Right lobe of liver (tissue), 6 donors: Measurements from ENCODE around the gene KIAA1191. TPM values are rescaled to one million over a fixed set of nuclear protein-coding genes. Genes with fewer than 3 reads are reported as not detected.
"Not testable (repeated sequence)": the region's sequence is repeated elsewhere in the genome, so short reads cannot be mapped to it uniquely, and the experiment has no call there.

Experiments used
- ATAC-seq, 4 donors: fragments of 200-7000 bp; cut with Tn5 transposase; one replicate each; pipeline ENCODE4 v1.9.1; 2020; ENCODE audit warnings: mild to moderate bottlenecking in 4 of 4, moderate library complexity in 4 of 4
- DNase-seq, 3 donors: peaks; one replicate each; pipeline ENCODE4 v3.0.0-alpha.2; 2020
- H3K27ac ChIP-seq, 3 donors: fragments of 200-600 bp; one replicate each; pipeline ENCODE4 v1.8.0; 2022
- H3K27me3 ChIP-seq, 2 donors: fragments of 200-600 bp; one replicate each; pipeline ENCODE4 v1.8.0; 2022
- H3K36me3 ChIP-seq, 4 donors: fragments of 200-600 bp; sonication (generic) in 1 of 4; one replicate each; pipeline versions ENCODE4 v1.5.1 to v1.8.0; 2017 to 2022; ENCODE audit warnings: control low read depth in 1 of 4
- H3K4me1 ChIP-seq, 4 donors: fragments of 200-600 bp; sonication (generic) in 1 of 4; one replicate each; pipeline versions ENCODE4 v1.5.1 to v1.8.0; 2017 to 2022; ENCODE audit warnings: control low read depth in 1 of 4
- H3K4me3 ChIP-seq, 3 donors: fragments of 200-600 bp; one replicate each; pipeline ENCODE4 v1.8.0; 2022
- H3K9me3 ChIP-seq, 4 donors: fragments of 200-600 bp; sonication (generic) in 1 of 4; one replicate each; pipeline versions ENCODE4 v1.5.1 to v1.8.0; 2017 to 2022; ENCODE audit warnings: control low read depth in 1 of 4
- POLR2A ChIP-seq: fragments of 450-650 bp; IDR thresholded peaks from one replicate; pipeline ENCODE4 v1.6.1; 2017; ENCODE audit warnings: antibody characterized with exemption, mild to moderate bottlenecking
- WGBS: methylation state at CpG from one replicate; pipeline ENCODE4 v1.1.6; 2018; ENCODE audit warnings: low coverage, low lambda C conversion rate; ENCODE audit not compliant: insufficient coverage; ENCODE audit errors: missing lambda C conversion rate; 5-methylcytosine and 5-hydroxymethylcytosine counted together
- intact Hi-C, 2 donors: fragments of 100-400 bp; cut with DNase I; formaldehyde crosslinking; loops; one replicate each; pipeline versions ENCODE4 v1.11.2 to v1.14.1; 2022
- microRNA counts: library from miRNA; unstranded; fragments of <30 nt; microRNA quantifications from one replicate; lab custom pipeline; 2016
- microRNA-seq, 2 donors: library from miRNA; unstranded; fragments of <30 nt; microRNA quantifications; one replicate each; pipeline ENCODE4, GENCODE V29; 2019 to 2020
- small RNA-seq, 2 experiments: library from RNA; depleted of rRNA; stranded (forward); fragments of <200 nt; gene quantifications; one replicate each; pipeline ENCODE3, GENCODE V24; 2016
- total RNA-seq, 6 experiments: library from RNA; depleted of rRNA in 2 of 6; stranded (reverse); fragments of >200 nt in 2 of 6; fragmentation: NEBNext Ultra II Directional in 3 of 6; extraction: Animal tissue kit (Norgen Biotek cat#: 25700) in 3 of 6; gene quantifications; one replicate each; pipeline versions ENCODE4 v1.1.0 to v1.2.4, GENCODE V29; 2016 to 2023
- TF ChIP-seq, protein P1 (sequence below), 4 donors: fragments of 200-600 bp in 3 of 4; fragments of 450-650 bp in 1 of 4; IDR thresholded peaks; one replicate each; pipeline versions ENCODE4 v1.5.1 to v1.8.0; 2016 to 2022; ENCODE audit warnings: antibody characterized with exemption in 4 of 4, mild to moderate bottlenecking in 2 of 4
- donor health status: DM: no; HTN: yes; CAD: no.
- donor health status: DM: no; HTN: no; CAD: no.
- donor health status: DM: no; HTN: no; CAD: no.
- donor health status: DM: no; HTN: yes; CAD: no.
- donor health status: DM: no; HTN: yes; CAD: no.

Gene KIAA1191
- total RNA-seq, 6 experiments from 2014 or later: 49.7 to 65.0 (median 57.6) TPM

DNA sequence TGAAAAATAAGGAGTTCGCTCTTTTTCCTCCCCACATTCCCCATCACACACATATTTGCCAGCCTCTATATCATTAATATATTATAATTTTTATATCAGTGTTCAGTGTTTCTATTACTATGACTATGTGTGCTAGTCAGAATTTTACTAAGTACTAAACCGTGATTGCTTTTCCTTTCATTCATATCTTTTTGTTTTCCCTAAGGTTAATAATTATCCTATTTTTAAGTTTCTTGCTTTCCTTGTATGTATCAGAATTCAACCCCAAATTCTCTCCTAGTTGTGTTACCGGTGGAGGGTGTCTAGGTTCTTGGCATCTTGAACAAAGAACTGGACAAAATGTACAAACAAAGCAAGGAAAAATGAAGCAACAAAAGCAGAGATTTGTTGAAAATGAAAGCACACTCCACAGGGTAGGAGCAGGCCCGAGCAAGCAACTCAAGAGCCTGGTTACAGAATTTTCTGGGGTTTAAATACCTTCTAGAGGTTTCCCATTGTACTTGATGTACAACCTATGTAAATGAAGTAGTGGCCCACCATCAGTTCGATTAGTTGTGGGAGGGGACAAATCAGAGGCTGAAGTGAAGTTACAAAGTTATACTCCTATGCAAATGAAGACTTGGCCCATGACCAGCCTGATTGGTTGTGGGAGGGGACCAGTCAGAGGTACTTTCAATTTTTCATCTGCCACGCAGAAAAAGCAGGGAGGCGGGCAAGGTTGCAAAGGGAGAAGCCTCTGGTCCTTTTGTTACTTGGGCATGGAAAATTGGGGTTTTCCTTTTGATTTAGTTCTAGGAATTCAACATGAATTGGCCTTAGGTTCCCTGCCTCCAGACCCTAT, 43.8 kb downstream of the KIAA1191 start:
- Histone ChIP-seq H3K27me3 (no peaks in the 10 kb centered on the region), H3K27ac (peak overlapping the region in 2 of 3 donors; percentile 55 to 68), H3K4me1 (peaks cover 0 to 12% (median 3%) of the 10 kb centered on the region in 4 donors), H3K4me3 (peak overlapping the region in 2 of 3 donors; percentile 6 to 12), H3K9me3 (no peaks in the 10 kb centered on the region), H3K36me3 (peaks cover 0 to 17% (median 6%) of the 10 kb centered on the region in 4 donors)
- 45% methylated on average over 5 of the region's 7 CpGs for WGBS
- no peak for DNase-seq
- ATAC-seq: peak; percentile 67 to 74 (median 68)
- intact Hi-C loops: no loop called here
- TF ChIP-seq POLR2A: no peak
- TF ChIP-seq, protein P1, sequence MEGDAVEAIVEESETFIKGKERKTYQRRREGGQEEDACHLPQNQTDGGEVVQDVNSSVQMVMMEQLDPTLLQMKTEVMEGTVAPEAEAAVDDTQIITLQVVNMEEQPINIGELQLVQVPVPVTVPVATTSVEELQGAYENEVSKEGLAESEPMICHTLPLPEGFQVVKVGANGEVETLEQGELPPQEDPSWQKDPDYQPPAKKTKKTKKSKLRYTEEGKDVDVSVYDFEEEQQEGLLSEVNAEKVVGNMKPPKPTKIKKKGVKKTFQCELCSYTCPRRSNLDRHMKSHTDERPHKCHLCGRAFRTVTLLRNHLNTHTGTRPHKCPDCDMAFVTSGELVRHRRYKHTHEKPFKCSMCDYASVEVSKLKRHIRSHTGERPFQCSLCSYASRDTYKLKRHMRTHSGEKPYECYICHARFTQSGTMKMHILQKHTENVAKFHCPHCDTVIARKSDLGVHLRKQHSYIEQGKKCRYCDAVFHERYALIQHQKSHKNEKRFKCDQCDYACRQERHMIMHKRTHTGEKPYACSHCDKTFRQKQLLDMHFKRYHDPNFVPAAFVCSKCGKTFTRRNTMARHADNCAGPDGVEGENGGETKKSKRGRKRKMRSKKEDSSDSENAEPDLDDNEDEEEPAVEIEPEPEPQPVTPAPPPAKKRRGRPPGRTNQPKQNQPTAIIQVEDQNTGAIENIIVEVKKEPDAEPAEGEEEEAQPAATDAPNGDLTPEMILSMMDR (IDR thresholded peaks at IDR 0.05): no peak

DNA sequence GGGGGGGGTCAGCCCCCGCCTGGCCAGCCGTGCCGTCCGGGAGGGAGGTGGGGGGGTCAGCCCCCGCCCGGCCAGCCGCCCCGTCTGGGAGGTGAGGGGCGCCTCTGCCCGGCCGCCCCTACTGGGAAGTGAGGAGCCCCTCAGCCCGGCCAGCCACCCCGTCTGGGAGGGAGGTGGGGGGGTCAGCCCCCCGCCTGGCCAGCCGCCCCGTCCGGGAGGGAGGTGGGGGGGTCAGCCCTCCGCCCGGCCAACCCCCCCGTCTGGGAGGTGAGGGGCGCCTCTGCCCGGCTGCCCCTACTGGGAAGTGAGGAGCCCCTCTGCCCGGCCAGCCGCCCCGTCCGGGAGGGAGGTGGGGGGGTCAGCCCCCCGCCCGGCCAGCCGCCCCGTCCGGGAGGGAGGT, 56.2 kb downstream of the KIAA1191 start:
- H3K27ac ChIP-seq, H3K9me3 ChIP-seq, DNase-seq, H3K27me3 ChIP-seq, H3K4me3 ChIP-seq, ATAC-seq, H3K4me1 ChIP-seq, intact Hi-C loops: not testable (repeated sequence)
- WGBS: no CpG with 5 or more reads among the region's 31 CpGs
- H3K36me3 ChIP-seq: peaks cover 0 to 11% (median 0%) of the 10 kb centered on the region in 4 donors

MicroRNAs within 50 kb of the gene (microRNA counts, 767-probe panel; counts per million panel counts)
- 237 counts per million for microRNA hsa-miR-1271-5p (lab: Ali Mortazavi, UCI)

Small RNA genes within 50 kb of the gene (microRNA-seq; reads per million reads assigned to microRNA genes)
- gene MIR1271: 1.9 to 3.2 reads per million in 2 donors

Small RNA genes within 50 kb of the gene (small RNA-seq; reads per million reads assigned to genes)
- 0 to 0.87 reads per million in 2 experiments for gene MIR1271

Other genes starting within 250 kb of the KIAA1191 start
- 10 to 100 TPM in 4 of 6 experiments, 1 to 10 TPM in 2; 7.0 to 21.7 (median 11.2) TPM for gene SIMC1, start 123.3 kb downstream of the KIAA1191 start, total RNA-seq
- 1 to 10 TPM in 5 of 6 experiments, under 1 TPM in 1; 0.93 to 2.4 (median 1.1) TPM for gene ARL10, start 3.7 kb upstream of the KIAA1191 start, total RNA-seq
- gene NOP16, start 26.8 kb upstream of the KIAA1191 start, total RNA-seq: 10 to 100 TPM; 12.8 to 19.6 (median 17.2) TPM
- 100 to 1,000 TPM in 2 of 6 experiments, 10 to 100 TPM in 4; 39.0 to 107 (median 56.5) TPM for gene HIGD2A, start 27.0 kb upstream of the KIAA1191 start, total RNA-seq
- gene CLTB, start 54.8 kb upstream of the KIAA1191 start, total RNA-seq: 10 to 100 TPM; 28.6 to 73.0 (median 31.3) TPM
- 10 to 100 TPM; 17.5 to 23.3 (median 19.8) TPM for gene FAF2, start 86.6 kb upstream of the KIAA1191 start, total RNA-seq
- 10 to 100 TPM in 4 of 6 experiments, 1 to 10 TPM in 2; 5.1 to 16.3 (median 12.7) TPM for gene RNF44, start 175.6 kb upstream of the KIAA1191 start, total RNA-seq
- gene CDHR2, start 187.6 kb upstream of the KIAA1191 start, total RNA-seq: 10 to 100 TPM in 4 of 6 experiments, 1 to 10 TPM in 2; 6.8 to 89.2 (median 41.2) TPM
- gene GPRIN1, start 248.4 kb upstream of the KIAA1191 start, total RNA-seq: under 1 TPM; 0.05 to 0.99 (median 0.30) TPM